ENCODE results near the gene SDF4.

SDF4 gene, protein sequence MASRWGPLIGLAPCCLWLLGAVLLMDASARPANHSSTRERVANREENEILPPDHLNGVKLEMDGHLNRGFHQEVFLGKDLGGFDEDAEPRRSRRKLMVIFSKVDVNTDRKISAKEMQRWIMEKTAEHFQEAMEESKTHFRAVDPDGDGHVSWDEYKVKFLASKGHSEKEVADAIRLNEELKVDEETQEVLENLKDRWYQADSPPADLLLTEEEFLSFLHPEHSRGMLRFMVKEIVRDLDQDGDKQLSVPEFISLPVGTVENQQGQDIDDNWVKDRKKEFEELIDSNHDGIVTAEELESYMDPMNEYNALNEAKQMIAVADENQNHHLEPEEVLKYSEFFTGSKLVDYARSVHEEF

DNA sequence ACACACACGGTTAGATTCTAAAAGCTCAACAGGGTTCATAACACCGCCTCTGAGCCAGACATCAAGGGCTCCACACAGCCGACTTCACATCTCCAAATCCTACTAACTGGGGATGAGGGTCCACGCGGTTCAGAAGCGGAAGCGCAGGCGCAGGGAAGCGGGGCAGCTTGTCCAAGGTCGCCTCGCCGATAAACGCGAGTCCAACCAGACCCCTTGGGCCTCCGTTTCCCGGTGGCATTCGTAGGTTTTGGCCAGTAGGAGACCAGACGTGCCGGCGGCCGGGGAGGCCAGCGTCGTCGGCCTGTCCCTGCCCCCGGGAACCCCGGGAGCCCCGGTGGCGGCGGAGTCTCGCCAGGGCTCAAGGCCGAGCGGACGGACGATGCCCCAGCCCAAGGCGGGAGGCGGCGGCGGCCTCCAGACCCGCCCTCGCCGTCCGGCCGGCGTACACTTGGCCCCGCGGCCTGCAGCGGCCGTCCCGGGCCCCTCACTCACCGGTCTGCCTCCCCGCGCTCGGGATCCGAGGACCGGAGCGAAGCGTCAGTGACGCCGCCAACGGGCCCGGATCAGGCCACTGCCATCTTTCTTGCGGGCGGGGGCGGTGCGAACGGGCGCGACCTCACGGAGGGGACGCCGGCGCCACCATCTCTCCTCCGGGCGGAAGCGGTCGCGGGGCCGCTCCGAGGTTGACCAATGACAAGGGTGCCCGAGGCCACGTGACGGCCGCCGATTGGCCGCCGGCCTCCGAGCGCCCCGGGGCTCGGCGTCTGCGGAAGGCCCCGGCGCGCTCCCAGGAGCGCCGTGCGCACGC, at the start of gene SDF4:
Gene SDF4 (minus strand): TSS at position 602 of the 808 bp plus-strand sequence. CDS start 3,229 bp downstream, outside the sequence.
- DNase-seq (ENCODE audit: low read depth), result peak; percentile 95

DNA sequence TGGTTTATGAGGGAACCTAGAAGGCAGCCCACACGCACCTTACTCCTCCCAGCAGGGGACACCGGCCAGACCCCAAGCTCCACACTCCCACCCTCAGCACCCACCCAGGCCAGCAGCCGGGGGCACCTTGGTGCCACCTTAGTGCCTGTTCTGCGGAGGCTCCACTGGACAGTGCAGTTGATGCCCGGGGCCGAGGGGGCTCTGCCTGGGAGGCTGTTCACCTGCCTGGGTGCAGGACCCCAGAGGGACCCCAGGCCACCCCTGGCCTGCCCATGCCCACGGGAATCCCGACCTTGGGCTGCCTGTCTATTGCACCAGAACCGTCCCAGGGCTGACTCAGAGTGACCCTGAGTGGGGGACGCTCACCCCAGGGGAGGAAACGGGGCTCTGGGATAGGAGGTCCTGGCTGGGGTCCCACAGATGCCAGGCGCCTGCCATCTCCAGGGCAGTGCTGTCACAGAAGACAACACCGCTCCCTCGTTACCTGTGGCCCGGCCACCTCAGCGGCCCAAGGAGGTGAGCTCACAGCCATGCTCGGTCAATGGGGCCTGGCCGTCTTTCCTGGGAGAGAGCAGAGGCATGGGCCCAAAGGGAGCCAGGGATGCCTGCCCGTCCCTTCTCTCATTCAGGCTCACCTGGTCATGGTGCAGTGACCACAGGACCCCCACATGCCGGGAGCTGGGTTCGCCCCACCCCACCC, 49.1 kb upstream of the SDF4 start:
- DNase-seq (ENCODE audit: low read depth), result no peak

DNA sequence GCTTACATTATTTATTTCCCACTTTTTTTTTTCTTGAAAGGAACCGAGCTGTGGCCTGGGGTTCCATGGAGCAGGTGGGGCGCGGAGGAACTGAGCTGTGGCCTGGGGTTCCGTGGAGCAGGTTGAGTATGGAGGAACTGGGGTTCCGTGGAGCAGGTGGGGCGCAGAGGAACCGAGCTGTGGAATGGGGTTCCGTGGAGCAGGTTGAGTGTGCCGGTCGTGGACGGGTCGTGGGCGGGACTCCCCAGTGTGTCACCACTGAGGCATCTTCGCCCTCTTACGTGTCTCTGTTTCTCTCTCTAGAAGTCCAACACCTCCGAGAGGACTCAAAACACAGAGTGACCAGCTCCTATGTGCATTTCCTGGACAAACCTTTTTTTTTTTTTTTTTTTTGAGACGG, 47.2 kb upstream of the SDF4 start:
- DNase-seq (ENCODE audit: low read depth), result no peak

DNA sequence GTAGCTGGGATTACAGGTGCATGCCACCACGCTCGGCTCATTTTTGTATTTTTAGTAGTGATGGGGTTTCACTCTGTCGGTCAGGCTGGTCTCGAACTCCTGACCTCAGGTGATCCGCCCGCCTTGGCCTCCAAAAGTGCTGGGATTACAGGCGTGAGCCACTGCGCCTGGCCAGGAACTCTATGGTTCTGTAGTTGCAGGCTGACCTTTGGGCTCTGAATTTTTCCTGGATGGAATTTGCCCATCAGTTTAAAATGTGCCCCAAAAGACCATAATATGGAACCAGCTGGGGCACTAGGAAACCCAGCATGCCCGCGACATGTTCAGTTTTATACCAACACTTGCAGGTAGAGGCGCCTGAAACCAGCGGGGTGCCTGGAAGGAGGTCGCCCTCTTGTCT, 46.8 kb upstream of the SDF4 start:
- DNase-seq (ENCODE audit: low read depth), result no peak

DNA sequence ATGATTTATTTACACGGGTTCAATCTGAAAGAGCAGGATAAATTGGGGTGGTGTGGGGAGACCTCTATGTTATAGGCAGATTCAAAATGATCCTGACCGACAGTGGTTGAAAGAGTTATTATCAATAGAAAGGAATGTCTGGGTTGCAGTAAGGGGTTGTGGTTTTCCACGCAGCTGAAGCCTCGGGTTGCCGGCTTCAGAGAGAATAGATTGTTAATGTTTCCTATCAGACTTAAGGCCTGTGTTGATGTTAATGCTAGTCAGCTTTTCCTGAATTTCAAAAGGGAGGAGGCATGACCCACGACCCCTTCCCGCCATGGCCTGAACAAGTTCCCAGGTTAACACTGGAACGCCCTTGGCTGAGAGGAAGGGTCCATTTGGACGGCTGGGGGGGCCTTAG, 44.0 kb upstream of the SDF4 start:
- DNase-seq (ENCODE audit: low read depth), result no peak

DNA sequence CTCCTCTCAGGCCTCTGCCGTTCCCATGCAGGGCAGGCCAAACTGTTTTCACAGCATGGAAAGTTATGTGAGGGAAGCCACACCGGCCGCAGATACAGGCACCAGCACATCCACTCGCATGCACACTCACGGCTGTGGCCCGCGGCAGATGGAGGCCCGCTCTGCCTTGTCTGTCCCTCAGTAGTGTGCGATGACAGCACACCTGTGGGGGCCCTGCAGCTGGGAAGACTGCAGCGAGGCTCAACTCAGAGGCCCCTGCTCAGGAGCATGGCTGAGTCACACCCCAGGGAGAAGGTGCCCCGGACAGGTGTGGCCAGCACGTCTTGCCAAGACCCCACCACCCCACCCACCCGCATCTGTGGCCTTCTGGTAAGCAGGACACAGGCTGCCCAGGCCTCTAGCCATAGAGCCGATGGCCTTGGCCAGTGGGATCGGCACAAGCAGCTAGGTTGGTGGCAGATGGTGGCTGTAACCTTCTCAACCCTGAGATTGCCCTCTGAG, 43.2 kb upstream of the SDF4 start:
- DNase-seq (ENCODE audit: low read depth), result no peak

DNA sequence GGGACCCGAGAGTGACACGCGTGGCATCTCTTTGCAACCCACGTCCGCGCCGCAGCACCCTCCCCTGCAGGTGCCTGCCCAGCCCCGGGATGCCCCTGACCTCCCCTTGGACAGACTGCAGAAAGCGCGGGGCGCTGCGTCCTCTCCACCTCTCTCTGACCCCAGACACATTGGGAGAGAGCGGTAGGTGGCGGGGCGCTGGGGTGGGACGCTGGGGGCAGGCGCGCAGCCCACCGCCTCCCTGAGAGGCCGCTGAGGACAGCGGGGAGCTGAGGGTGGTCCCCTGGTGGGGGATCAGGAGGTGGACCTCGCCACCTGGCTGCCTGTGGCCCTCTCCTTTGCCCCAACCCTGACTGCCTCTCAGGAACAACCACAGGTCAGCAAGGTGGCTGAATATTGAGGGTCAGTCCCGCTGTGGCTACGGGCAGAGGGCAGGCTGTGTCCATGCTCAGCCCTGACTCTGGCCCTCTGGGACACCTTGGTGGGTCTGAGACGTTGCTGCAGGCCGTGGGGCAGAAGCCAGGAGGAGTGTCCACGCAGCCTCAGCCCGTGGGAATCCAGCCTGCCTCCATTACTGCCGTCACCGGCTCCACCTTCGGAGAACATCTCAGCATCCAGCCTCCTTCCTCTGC, 42.6 kb upstream of the SDF4 start:
- no peak for DNase-seq (ENCODE audit: low read depth)

DNA sequence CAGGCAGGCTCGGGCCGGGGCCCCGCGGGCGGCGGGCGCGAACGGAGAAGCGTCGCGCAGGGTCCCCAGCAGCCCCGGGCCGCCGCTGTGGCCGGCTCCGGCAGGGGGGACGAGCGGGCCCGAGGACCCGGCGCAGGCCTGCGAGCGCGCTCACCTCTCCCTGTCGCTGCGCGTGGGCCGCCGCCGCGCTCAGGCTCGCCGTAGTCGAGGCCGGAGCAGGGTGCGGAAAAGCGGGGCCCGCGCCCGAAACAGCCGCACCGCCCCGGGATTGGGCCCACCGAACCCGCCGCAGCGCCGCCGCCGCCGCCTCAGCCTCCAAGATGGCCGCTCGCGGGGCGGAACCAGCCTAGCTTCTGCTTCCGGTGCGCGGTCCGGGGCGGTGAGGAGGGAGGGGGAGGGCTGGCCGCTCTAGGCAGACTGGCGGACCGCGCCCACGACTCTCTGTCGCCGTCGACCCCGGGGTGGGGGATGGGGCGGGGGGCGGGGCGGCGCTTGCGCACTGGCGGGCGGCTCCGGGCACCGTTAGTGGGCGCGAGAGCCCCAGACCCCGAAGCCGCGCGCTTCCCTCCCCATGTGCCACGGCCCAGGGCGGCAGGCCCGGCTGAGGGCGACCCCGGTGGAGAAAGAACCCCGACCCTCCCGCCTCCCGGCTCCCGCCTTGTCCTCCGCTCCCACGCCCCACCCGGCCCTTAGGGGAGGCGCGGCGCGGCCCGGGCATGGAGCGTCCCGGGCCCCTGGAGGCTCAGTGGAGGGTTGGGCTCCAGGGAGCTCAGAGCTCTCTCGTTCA, 41.9 kb upstream of the SDF4 start, which contains the start of gene UBE2J2:
Gene UBE2J2 (minus strand): TSS at position 343 of the 787 bp plus-strand sequence. CDS start 5,862 bp downstream, outside the sequence.
- peak; percentile 90 for DNase-seq (ENCODE audit: low read depth)

DNA sequence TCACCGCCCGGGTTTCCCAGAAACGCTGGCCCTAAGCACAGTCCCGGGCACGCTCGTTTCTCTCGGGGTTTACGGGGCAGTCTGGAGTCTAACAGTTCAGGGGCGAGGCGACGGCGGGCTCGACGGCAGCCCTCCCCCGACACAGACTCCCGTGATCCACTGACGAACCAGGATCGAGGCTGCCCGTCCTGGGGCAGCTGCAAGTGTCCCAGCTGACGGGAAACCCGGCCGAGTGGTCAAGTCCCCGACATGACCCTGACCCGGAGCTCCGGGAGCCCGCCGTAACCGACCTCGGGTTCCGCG, 41.4 kb upstream of the SDF4 start:
- DNase-seq (ENCODE audit: low read depth), result no peak

DNA sequence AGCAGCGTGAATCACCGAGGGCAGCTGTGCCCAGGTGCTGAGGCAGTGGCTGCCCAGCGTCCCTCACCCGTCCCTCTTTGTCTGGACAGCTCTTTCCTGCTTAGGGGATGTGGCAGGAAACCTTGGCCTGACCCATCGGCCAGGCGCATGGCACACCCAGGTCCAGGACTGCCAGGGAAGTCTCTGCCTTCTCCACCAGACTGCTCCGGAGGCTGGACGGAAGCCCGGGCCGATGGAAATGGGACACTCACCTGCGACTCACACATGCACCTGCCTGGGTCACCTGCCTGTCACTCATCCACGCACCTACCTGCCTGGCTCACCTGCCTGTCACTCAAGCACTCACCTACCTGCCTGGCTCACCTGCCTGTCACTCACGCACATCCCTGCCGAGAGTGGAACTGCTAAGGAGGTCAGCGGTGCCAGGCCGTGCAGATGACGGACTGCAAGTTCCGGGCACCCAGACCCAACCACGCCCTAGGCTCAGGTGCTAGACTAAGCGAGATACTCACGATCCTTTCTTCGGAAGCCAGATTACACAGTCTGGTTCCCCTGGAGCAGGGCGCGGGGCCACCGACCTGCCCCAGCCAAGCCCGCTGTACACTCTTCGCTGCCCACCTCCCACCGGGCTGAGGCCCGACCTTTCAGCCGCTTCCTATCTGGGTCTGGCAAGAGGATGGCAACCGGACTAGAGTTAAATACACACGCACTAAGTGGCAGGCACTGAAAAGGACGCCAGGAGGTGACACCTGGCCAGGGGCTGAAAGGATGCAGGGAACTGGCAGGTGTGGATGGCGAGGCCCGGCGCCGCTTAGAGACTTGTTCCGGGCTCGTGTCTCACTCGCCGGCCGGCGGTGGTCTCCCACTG, 40.8 kb upstream of the SDF4 start:
- no peak for DNase-seq (ENCODE audit: low read depth)

DNA sequence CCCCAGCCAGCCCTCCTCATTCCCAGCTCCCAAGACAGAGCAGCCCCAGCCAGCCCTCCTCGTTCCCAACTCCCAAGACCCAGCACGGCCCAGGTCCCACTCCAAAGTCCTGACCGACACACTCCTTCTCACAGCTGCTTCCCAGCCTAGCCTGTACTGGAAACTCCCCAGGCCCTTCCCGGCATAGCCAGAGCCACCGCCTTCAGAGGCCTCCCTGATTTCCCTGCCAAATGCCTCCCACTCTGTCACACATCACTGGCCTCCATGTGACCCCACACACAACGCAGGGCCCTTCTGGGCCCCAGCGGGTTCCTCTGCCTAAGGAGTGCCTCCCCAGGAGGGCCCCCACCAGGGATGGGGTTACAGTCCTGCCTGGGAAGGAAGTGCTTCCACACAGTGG, 39.0 kb upstream of the SDF4 start:
- no peak for DNase-seq (ENCODE audit: low read depth)

DNA sequence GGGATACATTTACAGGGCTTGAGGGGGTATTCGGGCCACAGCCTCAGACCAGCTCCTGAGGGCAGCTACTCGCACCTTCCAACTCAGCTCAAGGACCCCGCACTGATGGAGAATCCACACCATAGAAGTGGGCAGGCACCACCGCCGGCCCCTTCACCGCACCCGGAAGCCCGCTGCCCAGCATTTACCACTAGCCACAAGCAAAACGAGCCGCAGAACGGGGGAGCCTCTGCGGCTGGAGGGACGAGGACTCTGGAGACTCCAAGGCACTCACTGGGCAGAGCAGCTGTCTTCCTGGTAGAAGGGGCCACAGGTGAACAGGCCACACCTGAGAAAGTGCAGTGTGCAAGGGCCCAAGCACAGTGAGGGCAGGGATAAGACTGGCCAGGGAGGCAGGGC, 36.5 kb upstream of the SDF4 start:
- no peak for DNase-seq (ENCODE audit: low read depth)

DNA sequence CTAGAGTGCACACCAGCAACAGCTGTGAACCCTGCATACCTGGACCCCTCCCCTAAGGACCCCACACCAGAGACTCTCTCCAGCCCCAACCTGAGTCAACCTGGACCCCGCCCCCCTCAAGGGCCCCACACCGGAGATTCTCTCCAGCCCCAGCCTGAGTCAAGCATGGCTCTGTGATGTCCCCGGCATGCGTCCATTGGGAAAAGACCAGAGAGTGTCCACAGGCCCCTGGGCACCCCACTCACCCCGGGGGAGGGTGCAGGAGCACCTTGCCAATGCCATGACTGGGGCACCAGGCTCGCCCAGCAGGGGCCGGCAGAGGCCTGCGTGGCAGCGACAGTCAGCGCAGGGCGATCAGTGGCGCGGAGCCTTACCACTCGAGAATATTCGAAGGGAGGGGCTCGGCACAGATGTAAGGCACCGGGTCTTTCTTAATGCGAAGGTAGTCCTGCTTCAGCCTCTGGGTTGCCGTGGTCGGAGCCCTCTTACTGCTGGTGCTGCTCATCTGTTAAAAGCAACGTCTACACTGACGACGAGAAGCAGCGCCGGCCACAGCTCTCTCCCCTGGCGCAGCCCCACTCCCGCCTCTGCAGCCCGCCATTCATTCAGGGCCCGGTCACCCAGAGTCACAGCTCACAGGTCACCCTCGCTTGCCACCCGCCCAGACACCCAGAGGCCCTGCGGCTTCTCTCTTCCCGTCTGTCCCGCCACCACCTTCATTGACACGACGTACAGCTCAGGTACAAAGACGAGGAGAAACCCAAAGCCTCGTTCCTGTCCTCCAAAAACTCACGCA, 35.9 kb upstream of the SDF4 start:
- DNase-seq (ENCODE audit: low read depth), result no peak

DNA sequence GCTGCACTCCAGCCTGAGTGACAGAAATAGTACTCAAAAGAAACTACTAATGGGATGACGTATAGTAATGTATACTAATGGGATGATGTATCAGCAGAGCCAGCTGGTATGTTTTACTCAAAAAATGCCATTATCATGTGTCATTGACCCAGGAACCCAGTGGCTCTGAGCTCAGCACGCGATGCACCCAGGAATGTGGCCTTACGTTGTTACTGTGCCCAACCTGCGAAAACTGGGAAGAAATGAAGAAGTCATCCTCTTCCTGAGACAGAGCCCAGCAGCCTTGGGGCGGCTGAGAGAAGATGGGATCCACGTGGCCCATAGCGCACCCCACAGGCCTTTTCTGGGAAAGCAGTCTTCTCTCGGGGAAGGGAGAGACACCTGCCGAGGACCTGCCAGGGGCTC, 33.1 kb upstream of the SDF4 start:
- DNase-seq (ENCODE audit: low read depth), result no peak

DNA sequence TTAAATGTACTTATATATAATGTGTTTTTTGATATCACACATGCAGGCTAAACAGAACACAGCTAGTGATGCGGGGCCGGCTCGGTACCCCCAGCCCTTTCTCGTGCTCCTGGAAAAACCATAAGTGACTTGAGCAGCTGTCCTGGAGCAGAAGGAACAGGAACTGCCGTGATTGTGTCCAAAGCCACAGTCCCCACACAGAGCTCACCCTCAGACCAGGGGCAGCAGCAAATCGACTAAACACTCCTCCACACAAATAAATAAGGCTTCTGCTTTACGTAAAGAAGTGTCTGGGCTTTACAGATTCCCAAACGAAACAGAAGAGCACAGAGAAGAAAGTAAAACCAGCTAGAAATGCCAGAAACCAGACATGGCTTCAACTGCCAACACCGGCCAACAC, 32.2 kb upstream of the SDF4 start:
- DNase-seq (ENCODE audit: low read depth), result no peak

DNA sequence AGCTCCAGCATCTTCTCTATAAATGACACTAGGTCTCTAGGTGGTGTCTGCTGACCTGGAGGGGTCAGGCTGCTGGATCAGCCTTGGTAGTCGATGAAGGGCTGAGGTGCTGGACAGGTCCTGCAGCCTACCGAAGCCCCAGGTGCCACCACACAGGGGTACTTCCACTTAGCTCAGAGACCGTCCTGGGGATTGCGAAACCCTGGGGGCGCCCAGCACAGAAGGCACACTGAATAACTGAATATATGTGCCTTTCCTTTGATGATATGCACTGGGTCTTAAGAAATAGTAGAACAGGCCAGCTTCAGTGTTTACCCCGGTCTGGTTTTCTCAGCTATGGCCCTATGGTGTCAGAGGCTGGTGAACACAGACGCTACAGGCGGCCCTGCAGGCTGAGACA, 31.0 kb upstream of the SDF4 start:
- no peak for DNase-seq (ENCODE audit: low read depth)

DNA sequence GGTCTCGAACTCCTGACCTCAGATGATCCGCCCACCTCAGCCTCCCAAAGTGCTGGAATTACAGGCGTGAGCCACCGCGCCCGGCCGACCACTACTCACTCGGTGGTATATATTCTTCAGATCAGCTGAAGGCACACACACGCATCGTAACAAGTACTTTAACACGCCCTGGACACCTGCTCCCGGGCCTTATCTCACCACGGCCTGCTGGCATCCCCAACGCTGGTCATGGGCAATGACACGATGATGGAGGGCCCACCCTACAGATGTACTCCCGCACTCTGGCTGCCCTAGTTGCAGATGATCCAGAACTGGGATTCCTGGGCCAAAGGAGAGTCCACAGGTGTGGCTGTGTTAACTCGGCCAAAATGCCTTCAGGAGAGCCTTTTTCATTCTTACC, 30.3 kb upstream of the SDF4 start:
- DNase-seq (ENCODE audit: low read depth), result no peak

DNA sequence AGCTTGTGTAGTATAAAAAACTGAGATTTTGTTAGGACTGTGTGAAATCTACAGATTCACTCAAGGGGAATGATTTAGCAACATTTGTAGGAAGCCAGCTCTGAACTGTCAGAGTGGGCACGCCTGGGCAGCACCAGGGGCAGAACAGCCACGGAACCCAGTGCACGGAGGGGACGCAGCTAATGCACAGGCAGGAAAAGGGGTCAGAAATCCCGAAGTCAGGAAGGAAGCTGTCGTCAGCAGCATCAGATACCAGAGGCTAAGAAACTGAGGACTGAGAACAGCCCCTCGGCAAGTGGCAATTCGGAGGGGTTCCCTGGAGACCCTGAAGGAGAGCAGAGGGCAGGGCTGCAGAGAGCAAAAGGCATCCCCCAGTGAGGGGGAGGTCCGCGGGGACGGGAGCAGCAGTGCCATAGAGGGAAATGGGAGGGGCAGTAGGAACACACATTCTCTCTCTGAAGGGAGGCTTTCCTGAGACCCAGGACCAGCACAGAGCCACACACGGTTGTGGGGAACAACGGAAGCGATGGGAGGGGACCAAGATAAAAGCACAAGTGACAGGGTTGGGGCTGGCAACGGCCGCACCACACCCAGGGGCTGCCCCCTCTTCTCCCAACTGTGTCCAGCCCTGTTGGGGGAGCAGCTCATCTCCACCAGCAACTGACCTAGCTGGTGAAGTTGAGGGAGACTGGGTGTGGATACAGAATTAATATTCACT, 29.2 kb upstream of the SDF4 start:
- DNase-seq (ENCODE audit: low read depth), result no peak

Data from activated T-cell treated with anti-CD3 and anti-CD28 coated beads for 24 hours (primary cell).